ENCODE data around the gene HK3.

Gene HK3

DNA sequence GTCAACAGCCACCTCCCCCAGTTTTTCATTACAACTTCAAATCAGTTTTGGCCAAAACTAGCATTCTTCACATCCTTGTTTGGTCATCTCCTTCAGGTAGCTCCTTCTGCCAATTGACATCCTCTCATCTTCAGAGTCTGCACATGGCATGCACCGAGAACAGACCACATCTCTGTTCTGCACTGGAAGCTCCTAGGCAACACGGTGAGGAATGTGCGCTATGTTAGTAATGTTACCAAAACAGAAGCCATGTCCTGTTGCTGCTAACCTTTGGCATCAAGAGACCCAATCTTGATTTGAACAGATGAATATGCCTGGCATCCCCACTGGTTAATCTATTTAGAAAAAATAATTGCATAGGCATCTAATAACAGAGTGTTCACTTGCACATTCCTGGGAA, 5.1 kb upstream of the HK3 start:
- Histone ChIP-seq H3K4me1 (ENCODE audit: control insufficient read depth, insufficient read depth, low read length) (no peaks in the 10 kb centered on the region; the same call in 1 of the 2 replicates), H3K36me3 (ENCODE audit: control insufficient read depth, insufficient read depth, low read length) (peaks cover 12% of the 10 kb centered on the region; the same call in 1 of the 2 replicates), H3K27me3 (ENCODE audit: control insufficient read depth, insufficient read depth, low read length) (no peaks in the 10 kb centered on the region), H3K27ac (ENCODE audit: low read length) (no peak overlapping the region), H3K4me3 (ENCODE audit: low read length) (no peak overlapping the region), H3K9me3 (ENCODE audit: control insufficient read depth, insufficient read depth, low read length) (no peaks in the 10 kb centered on the region)
- no peak for DNase-seq (ENCODE audit: low read depth, low spot score)
- WGBS (ENCODE audit: insufficient coverage, insufficient read length): no CpG with 5 or more reads among the region's 3 CpGs

DNA sequence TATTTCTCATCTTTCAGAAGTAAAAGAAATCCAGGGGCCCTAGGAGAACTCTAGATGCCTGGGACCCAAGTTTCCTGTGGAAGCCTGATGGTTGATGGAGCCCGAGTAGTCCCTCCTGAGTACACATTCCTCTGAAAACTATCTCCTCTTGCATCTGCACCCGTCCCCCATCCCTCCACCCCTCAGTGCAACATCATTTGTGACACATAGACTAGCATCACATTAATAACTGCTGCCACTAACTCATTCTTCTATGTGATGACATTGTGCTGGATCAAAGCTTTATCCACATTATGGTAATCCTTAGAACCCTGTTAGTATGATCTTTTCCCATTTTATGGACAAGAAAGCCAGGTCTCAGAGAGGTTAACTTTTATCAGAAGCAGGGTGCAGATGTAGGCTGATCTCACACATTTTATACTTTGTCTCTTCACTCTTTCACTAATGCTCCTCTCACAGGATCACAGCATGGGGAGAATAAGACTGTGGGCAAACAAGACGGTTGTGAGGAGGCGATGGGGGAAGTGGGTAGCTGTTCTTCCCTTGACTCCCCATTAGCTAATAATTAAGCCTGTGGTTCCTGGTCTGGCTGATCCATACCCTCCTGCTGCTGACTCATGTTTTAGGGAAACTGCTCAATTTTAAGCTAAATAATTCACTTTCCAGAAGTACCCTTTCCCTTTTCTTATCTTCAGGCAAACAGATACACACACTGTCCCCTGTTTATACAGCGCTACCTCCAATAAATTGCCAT, 3.9 kb upstream of the HK3 start:
- Histone ChIP-seq H3K27ac (ENCODE audit: low read length) (no peak overlapping the region), H3K36me3 (ENCODE audit: control insufficient read depth, insufficient read depth, low read length) (peaks cover 9% of the 10 kb centered on the region; the same call in 1 of the 2 replicates), H3K9me3 (ENCODE audit: control insufficient read depth, insufficient read depth, low read length) (no peaks in the 10 kb centered on the region), H3K4me1 (ENCODE audit: control insufficient read depth, insufficient read depth, low read length) (no peaks in the 10 kb centered on the region; the same call in 1 of the 2 replicates), H3K4me3 (ENCODE audit: low read length) (no peak overlapping the region), H3K27me3 (ENCODE audit: control insufficient read depth, insufficient read depth, low read length) (no peaks in the 10 kb centered on the region)
- DNase-seq (ENCODE audit: low read depth, low spot score): no peak
- no CpG with 5 or more reads among the region's 5 CpGs for WGBS (ENCODE audit: insufficient coverage, insufficient read length)

DNA sequence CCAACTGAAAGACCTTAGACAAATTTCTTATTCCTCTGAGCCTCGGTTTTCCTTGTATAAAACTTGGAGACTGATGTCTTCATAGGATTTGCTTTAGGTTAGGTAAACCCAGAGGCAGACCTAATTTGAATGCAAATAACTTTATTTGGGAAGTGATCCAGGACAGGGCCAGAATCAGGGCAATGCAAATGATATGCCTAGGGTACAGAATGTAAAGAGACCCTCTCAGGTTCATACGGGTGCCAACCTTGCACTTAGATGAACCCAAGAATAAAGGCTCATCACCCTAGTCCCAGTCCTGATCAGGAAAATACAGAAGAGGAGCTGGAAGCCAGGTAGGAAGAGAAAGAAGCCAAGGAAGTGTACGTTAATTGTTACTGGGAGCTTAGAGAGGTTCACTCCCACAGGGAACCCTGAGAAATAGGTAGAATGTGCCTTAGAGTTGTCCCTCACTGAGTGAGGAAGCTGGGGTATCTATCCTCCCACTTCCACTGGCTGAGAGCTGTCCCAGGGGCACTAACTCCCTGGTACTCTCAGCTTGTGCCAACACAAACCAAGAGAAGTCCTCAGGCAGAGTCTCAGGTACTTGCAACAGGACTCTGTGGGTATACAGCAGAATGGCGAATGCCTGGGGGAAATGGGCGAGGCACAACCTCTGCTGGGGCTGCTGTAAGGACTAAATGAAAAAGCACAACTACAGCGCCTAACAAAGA, 3.1 kb upstream of the HK3 start:
- DNase-seq (ENCODE audit: low read depth, low spot score): no peak
- Histone ChIP-seq H3K4me1 (ENCODE audit: control insufficient read depth, insufficient read depth, low read length) (no peaks in the 10 kb centered on the region; the same call in 1 of the 2 replicates), H3K9me3 (ENCODE audit: control insufficient read depth, insufficient read depth, low read length) (no peaks in the 10 kb centered on the region), H3K27ac (ENCODE audit: low read length) (no peak overlapping the region), H3K27me3 (ENCODE audit: control insufficient read depth, insufficient read depth, low read length) (no peaks in the 10 kb centered on the region), H3K36me3 (ENCODE audit: control insufficient read depth, insufficient read depth, low read length) (peaks cover 9% of the 10 kb centered on the region; the same call in 1 of the 2 replicates), H3K4me3 (ENCODE audit: low read length) (no peak overlapping the region)
- no CpG with 5 or more reads among the region's 6 CpGs for WGBS (ENCODE audit: insufficient coverage, insufficient read length)

DNA sequence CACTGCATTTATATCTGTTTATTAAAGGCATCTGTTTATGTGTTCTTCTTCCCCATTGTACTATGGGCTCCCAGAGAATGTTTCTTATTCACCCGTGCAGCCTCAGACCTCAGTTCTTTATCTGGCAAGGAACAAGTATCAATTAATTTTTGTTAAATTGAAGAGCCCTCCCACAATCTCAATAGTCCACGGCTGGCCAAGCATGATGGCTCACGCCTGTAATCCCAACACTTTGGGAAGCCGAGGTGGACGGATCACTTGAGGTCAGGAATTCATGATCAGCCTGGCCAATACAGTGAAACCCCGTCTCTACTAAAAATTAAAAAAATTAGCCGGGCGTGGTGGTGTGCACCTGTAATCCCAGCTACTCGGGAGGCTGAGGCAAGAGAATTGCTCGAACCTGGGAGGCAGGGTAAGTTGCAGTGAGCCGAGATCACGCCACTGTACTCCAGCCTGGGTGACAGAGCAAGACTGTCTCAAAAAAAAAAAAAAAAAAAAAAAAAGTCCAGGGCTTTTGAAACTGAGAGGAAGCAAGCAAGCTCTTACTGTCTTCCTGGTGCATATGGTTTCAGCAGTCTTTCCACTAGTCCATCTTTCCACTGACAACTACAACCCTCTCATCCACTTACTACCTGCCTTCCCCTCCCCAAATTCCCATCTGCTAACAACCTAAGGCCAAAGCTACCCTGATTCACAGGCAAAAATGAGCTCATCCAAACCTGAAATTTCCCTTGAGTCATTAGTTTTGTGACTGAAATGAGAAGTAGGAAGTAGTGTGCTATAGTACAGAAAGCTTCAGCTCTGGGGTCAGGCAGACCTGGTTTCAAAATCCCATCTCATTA, 2.3 kb upstream of the HK3 start:
- Histone ChIP-seq H3K4me3 (ENCODE audit: low read length) (no peak overlapping the region), H3K9me3 (ENCODE audit: control insufficient read depth, insufficient read depth, low read length) (no peaks in the 10 kb centered on the region), H3K27me3 (ENCODE audit: control insufficient read depth, insufficient read depth, low read length) (no peaks in the 10 kb centered on the region), H3K4me1 (ENCODE audit: control insufficient read depth, insufficient read depth, low read length) (no peaks in the 10 kb centered on the region; the same call in 1 of the 2 replicates), H3K36me3 (ENCODE audit: control insufficient read depth, insufficient read depth, low read length) (peaks cover 9% of the 10 kb centered on the region; the same call in 1 of the 2 replicates), H3K27ac (ENCODE audit: low read length) (no peak overlapping the region)
- WGBS (ENCODE audit: insufficient coverage, insufficient read length): no CpG with 5 or more reads among the region's 12 CpGs
- DNase-seq (ENCODE audit: low read depth, low spot score): no peak

DNA sequence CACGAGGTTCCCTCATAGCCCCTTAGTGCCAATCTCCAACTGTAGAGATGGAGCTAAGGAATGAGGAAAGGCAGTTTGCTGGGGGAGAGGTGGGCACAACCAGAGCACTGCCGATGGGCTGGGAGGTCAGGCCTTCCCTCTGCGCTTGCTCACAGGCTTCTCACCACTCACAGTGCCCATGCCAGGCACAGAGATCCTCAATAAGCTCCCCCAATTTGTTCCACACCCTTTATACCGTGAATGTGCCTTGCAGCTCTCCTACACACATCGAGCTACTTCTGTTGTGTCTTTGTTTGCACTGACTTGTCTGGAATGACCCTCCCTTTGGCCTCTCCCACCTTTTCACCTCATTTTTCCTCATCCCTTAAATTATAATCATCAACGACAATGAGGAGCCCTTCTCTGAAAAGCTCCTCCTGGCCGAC, 1.6 kb upstream of the HK3 start:
- H3K36me3 ChIP-seq (ENCODE audit: control insufficient read depth, insufficient read depth, low read length): peaks cover 9% of the 10 kb centered on the region; the same call in 1 of the 2 replicates
- DNase-seq (ENCODE audit: low read depth, low spot score): no peak
- WGBS (ENCODE audit: insufficient coverage, insufficient read length): no CpG with 5 or more reads among the region's 7 CpGs
- no peaks in the 10 kb centered on the region for H3K9me3 ChIP-seq (ENCODE audit: control insufficient read depth, insufficient read depth, low read length)
- no peaks in the 10 kb centered on the region for H3K27me3 ChIP-seq (ENCODE audit: control insufficient read depth, insufficient read depth, low read length)
- H3K27ac ChIP-seq (ENCODE audit: low read length): no peak overlapping the region
- H3K4me3 ChIP-seq (ENCODE audit: low read length): no peak overlapping the region
- H3K4me1 ChIP-seq (ENCODE audit: control insufficient read depth, insufficient read depth, low read length): no peaks in the 10 kb centered on the region; the same call in 1 of the 2 replicates

DNA sequence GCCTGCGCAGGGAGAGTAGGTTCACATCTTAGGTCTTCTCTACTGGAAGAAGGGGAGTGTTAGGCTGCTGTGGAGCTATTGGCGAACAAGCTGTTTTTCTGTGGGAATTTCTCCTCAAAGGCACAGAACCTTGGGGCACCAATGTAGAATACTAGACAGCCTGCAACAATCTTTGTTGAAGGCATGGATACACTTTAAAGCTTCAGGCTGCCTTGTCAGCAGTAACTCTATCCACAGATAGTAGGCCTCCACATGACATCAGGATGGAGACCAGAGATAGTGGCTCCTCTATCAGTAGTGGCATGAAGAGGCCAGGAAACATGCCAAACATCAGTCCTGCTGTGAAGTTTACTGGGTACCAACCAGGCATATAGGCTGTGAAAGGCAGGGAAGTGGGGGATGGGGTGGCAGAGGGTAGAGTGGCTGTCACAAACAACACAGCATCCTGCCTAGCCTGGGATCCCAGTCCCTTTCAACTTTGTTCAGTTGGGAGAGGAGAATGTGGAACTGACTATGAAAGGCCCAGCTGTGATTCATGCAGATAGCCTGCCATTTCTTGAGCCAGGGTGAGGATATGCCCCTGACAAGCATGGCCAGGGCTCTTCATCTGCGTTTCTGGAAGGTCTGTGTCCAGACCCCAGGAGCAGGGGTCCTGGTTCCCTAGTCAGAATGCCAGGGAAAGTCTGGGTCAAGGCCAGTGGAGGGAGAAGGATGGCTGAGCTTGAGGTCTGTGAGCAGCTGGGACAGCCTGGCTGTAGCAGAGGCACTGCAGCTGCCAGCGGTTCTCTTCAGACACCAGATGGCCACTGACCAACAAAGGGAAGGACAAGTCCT, 1.0 kb upstream of the HK3 start:
- Histone ChIP-seq H3K9me3 (ENCODE audit: control insufficient read depth, insufficient read depth, low read length) (no peaks in the 10 kb centered on the region), H3K4me3 (ENCODE audit: low read length) (no peak overlapping the region), H3K4me1 (ENCODE audit: control insufficient read depth, insufficient read depth, low read length) (no peaks in the 10 kb centered on the region; the same call in 1 of the 2 replicates), H3K27me3 (ENCODE audit: control insufficient read depth, insufficient read depth, low read length) (no peaks in the 10 kb centered on the region), H3K36me3 (ENCODE audit: control insufficient read depth, insufficient read depth, low read length) (peaks cover 9% of the 10 kb centered on the region; the same call in 1 of the 2 replicates), H3K27ac (ENCODE audit: low read length) (no peak overlapping the region)
- no peak for DNase-seq (ENCODE audit: low read depth, low spot score)
- no CpG with 5 or more reads among the region's 4 CpGs for WGBS (ENCODE audit: insufficient coverage, insufficient read length)

DNA sequence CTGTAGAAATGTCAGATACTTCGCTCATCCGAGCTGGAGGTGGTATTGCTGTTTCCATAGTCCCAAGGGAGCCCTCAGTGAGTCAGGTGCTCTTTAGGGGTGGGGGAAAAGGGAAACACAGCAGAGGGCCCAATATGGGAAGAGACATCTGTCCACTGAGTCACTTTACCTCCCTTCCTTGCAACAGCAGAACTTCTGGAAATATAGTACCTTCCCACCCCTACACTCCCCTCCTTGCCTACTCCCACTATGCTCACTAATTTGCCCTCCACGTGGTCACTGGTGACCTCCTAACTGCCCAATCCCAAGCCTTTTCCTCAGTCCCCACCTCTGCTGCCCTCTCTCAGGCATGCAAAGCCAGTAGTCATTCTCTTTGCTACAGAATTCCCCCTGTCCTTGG, 1.9 kb downstream of the HK3 start:
- H3K27me3 ChIP-seq (ENCODE audit: control insufficient read depth, insufficient read depth, low read length): no peaks in the 10 kb centered on the region
- H3K36me3 ChIP-seq (ENCODE audit: control insufficient read depth, insufficient read depth, low read length): no peaks in the 10 kb centered on the region
- H3K27ac ChIP-seq (ENCODE audit: low read length): no peak overlapping the region
- no peaks in the 10 kb centered on the region for H3K9me3 ChIP-seq (ENCODE audit: control insufficient read depth, insufficient read depth, low read length)
- no peak for DNase-seq (ENCODE audit: low read depth, low spot score)
- H3K4me3 ChIP-seq (ENCODE audit: low read length): no peak overlapping the region
- WGBS (ENCODE audit: insufficient coverage, insufficient read length): no CpG with 5 or more reads among the region's 3 CpGs
- H3K4me1 ChIP-seq (ENCODE audit: control insufficient read depth, insufficient read depth, low read length): no peaks in the 10 kb centered on the region; the same call in 1 of the 2 replicates

DNA sequence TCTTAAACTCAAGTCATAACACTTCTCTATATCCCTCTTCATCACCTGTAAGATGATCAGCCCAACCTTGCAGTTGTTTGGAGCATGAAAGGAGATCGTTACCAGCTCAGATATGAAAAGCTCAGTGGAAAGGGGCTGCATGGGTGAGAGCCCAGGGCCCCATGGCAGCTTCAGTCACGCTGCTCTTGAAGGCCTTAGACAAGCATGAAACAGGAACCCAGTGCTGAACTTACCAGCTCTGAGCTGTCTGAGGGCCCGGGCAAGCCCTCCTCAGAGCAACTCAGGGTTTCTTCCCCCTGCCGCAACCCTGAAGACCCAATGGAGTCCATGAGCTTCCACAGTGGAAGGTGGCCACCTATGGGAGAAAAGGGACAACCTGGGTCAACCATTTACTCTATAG, 3.3 kb downstream of the HK3 start:
- no CpG with 5 or more reads among the region's 4 CpGs for WGBS (ENCODE audit: insufficient coverage, insufficient read length)

DNA sequence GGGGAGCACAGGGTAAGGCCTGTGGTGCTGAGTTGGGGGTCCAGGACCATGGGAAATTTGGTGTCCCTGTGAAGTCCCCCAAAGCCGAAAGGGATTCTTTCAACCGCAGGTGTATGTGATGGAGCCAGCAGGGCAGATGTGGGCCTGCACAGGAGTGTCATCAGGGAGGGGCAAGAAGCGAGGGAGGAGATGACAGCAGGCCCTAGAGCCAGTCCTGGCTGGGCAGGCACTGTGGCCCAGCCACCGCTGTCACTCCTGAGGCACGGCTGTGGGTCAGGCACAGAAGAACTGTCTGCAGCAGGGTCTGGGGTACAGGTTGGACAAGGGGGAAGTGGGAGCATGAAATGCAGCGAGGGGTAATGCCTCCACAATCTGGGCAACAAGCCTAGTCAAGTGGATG, 4.8 kb downstream of the HK3 start:
- H3K27me3 ChIP-seq (ENCODE audit: control insufficient read depth, insufficient read depth, low read length): no peaks in the 10 kb centered on the region
- H3K36me3 ChIP-seq (ENCODE audit: control insufficient read depth, insufficient read depth, low read length): no peaks in the 10 kb centered on the region
- no peak for DNase-seq (ENCODE audit: low read depth, low spot score)
- no peaks in the 10 kb centered on the region for H3K9me3 ChIP-seq (ENCODE audit: control insufficient read depth, insufficient read depth, low read length)
- H3K27ac ChIP-seq (ENCODE audit: low read length): no peak overlapping the region
- WGBS (ENCODE audit: insufficient coverage, insufficient read length): no CpG with 5 or more reads among the region's 6 CpGs
- no peak overlapping the region for H3K4me3 ChIP-seq (ENCODE audit: low read length)
- H3K4me1 ChIP-seq (ENCODE audit: control insufficient read depth, insufficient read depth, low read length): no peaks in the 10 kb centered on the region; the same call in 1 of the 2 replicates

More for the DNA sequence above, 3.3 kb downstream of the HK3 start:
- Histone ChIP-seq H3K4me3 (ENCODE audit: low read length) (no peak overlapping the region), H3K4me1 (ENCODE audit: control insufficient read depth, insufficient read depth, low read length) (no peaks in the 10 kb centered on the region; the same call in none of the 2 replicates), H3K27me3 (ENCODE audit: control insufficient read depth, insufficient read depth, low read length) (no peaks in the 10 kb centered on the region), H3K9me3 (ENCODE audit: control insufficient read depth, insufficient read depth, low read length) (no peaks in the 10 kb centered on the region), H3K36me3 (ENCODE audit: control insufficient read depth, insufficient read depth, low read length) (no peaks in the 10 kb centered on the region), H3K27ac (ENCODE audit: low read length) (no peak overlapping the region)
- DNase-seq (ENCODE audit: low read depth, low spot score): no peak
